CD1c-positive myeloid dendritic cell (primary cell): ENCODE data around the gene FGD5.
A peak's percentile ranks its signal among the peaks of the same experiment; 100 is the strongest.

Source experiments
- DNase-seq: peaks from one replicate; pipeline ENCODE4 v3.0.0-alpha.2; 2016; ENCODE audit errors: extremely low spot score

FGD5 gene

GRCh38 chr3:14980689-14981088 is 161.9 kb downstream of the FGD5 start:
- peak; percentile 35 for DNase-seq
